Activated CD8-positive, alpha-beta T cell treated with anti-CD3 and anti-CD28 coated beads for 36 hours (primary cell): Measurements from ENCODE around the gene CDC27. TPM values are rescaled to one million over a fixed set of nuclear protein-coding genes. Genes with fewer than 3 reads are reported as not detected.

ENCODE experiments used
- ATAC-seq: fragments of 200-7000 bp; cut with Tn5 transposase; one replicate; pipeline ENCODE4 v1.10.0; 2021; ENCODE audit warnings: mild to moderate bottlenecking, moderate library complexity
- CTCF ChIA-PET: fragments of 350-600 bp; sonication (Branson Sonifier 250); formaldehyde crosslinking; loops from one replicate; lab custom pipeline; 2021; ENCODE audit warnings: antibody characterized with exemption; lab: Charles Lee
- POLR2A ChIA-PET: fragments of 350-600 bp; sonication (Branson Sonifier 250); formaldehyde crosslinking; loops from one replicate; lab custom pipeline; 2021; ENCODE audit warnings: antibody characterized with exemption; lab: Charles Lee
- DNase-seq: peaks from one replicate; pipeline ENCODE4 v3.0.0-alpha.2; 2020
- H3K27ac Mint-ChIP-seq: one replicate; pipeline ENCODE4 v1.8.0; 2021; ENCODE audit warnings: mild to moderate bottlenecking, mixed read lengths
- H3K27me3 Mint-ChIP-seq: one replicate; pipeline ENCODE4 v1.8.0; 2021; ENCODE audit warnings: mixed read lengths
- H3K36me3 Mint-ChIP-seq: one replicate; pipeline ENCODE4 v1.8.0; 2021; ENCODE audit warnings: low read depth, mixed read lengths
- H3K4me1 Mint-ChIP-seq: one replicate; pipeline ENCODE4 v1.8.0; 2021; ENCODE audit warnings: low read depth, mixed read lengths
- H3K4me3 Mint-ChIP-seq: one replicate; pipeline ENCODE4 v1.8.0; 2021; ENCODE audit warnings: mild to moderate bottlenecking, moderate library complexity, mixed read lengths
- H3K9me3 Mint-ChIP-seq: one replicate; pipeline ENCODE4 v1.8.0; 2021; ENCODE audit warnings: mixed read lengths
- intact Hi-C: fragments of 100-400 bp; cut with micrococcal nuclease; formaldehyde crosslinking; loops from one replicate; pipeline ENCODE4 v1.10.0; 2022
- total RNA-seq, 2 experiments: library from RNA; stranded (reverse); gene quantifications; one replicate each; pipeline ENCODE4 v1.2.3, GENCODE V29; 2021
- TF ChIP-seq, protein P1 (sequence below): fragments of 200-600 bp; IDR thresholded peaks from one replicate; pipeline ENCODE4 v1.8.0; 2022; ENCODE audit warnings: antibody characterized with exemption, mild to moderate bottlenecking

The CDC27 gene, protein sequence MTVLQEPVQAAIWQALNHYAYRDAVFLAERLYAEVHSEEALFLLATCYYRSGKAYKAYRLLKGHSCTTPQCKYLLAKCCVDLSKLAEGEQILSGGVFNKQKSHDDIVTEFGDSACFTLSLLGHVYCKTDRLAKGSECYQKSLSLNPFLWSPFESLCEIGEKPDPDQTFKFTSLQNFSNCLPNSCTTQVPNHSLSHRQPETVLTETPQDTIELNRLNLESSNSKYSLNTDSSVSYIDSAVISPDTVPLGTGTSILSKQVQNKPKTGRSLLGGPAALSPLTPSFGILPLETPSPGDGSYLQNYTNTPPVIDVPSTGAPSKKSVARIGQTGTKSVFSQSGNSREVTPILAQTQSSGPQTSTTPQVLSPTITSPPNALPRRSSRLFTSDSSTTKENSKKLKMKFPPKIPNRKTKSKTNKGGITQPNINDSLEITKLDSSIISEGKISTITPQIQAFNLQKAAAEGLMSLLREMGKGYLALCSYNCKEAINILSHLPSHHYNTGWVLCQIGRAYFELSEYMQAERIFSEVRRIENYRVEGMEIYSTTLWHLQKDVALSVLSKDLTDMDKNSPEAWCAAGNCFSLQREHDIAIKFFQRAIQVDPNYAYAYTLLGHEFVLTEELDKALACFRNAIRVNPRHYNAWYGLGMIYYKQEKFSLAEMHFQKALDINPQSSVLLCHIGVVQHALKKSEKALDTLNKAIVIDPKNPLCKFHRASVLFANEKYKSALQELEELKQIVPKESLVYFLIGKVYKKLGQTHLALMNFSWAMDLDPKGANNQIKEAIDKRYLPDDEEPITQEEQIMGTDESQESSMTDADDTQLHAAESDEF
- 100 to 1,000 TPM; 103 TPM for total RNA-seq

DNA sequence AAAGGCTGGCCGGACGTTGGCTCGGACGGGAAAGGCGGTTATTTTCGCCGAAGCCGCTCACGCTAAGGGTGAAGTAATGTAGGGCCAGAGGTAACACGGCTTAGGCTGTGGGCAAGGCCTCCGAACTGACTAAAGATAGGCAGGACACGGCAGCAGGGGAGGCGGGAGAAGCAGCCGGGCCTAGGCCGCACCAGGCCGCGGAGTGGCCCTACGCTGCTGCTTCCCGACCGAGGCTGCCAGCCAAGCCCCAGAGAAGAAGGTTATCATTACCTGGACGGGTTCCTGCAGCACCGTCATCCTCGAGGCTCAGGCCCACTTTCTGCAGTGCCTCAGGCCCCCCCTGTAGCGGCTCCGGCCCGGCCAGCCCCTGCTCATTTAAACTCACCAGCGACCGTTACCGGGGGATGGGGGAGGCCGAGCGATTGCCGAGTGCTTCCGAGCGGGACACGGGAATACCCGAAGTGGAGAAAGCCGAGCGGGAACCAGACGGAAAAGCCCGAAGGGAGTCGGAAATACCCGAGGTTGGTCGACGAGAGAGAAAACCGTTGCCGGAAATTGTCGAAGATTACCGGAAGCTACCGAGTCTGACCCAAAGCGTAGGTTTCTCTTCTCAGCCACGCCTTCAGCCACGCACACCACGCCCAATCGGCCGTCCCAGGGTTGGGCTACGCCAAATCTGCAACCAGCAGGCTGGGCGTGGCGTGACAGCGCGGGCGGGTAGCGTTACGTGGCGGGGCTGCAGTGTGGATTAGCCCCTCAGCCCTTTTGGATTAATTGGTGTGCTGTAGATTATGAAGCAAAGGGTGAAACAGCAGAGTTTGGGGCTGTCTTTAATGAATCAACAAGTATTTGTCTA is at the start of gene CDC27:
CDC27 (minus strand) TSS at position 420 of the 856 bp plus-strand sequence; CDS start at position 297, 123 bp downstream.
- peak within 1 kb of the TSS; percentile 96 for H3K4me3 Mint-ChIP-seq
- TF ChIP-seq, protein P1, sequence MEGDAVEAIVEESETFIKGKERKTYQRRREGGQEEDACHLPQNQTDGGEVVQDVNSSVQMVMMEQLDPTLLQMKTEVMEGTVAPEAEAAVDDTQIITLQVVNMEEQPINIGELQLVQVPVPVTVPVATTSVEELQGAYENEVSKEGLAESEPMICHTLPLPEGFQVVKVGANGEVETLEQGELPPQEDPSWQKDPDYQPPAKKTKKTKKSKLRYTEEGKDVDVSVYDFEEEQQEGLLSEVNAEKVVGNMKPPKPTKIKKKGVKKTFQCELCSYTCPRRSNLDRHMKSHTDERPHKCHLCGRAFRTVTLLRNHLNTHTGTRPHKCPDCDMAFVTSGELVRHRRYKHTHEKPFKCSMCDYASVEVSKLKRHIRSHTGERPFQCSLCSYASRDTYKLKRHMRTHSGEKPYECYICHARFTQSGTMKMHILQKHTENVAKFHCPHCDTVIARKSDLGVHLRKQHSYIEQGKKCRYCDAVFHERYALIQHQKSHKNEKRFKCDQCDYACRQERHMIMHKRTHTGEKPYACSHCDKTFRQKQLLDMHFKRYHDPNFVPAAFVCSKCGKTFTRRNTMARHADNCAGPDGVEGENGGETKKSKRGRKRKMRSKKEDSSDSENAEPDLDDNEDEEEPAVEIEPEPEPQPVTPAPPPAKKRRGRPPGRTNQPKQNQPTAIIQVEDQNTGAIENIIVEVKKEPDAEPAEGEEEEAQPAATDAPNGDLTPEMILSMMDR = no peak
- CTCF ChIA-PET = interaction anchor here (1.0 to 2.0 kb wide), 2 partner anchors 17 to 126 kb away, joined by 3 to 9 read pairs; no protein-coding TSS in a partner anchor
- peak; percentile 100 for DNase-seq
- intact Hi-C loops = no loop called here
- no peaks in the 10 kb centered on the region for H3K9me3 Mint-ChIP-seq
- H3K36me3 Mint-ChIP-seq = peaks cover 20% of the 10 kb centered on the region
- H3K27me3 Mint-ChIP-seq = no peaks in the 10 kb centered on the region
- peak within 1 kb of the TSS; percentile 96 for H3K27ac Mint-ChIP-seq
- ATAC-seq = peak; percentile 96
- POLR2A ChIA-PET = interaction anchor here (1.1 to 1.3 kb wide), 2 partner anchors 9 to 15 kb away, joined by 3 to 5 read pairs; no protein-coding TSS in a partner anchor
- peaks cover 42% of the 10 kb centered on the region for H3K4me1 Mint-ChIP-seq

DNA sequence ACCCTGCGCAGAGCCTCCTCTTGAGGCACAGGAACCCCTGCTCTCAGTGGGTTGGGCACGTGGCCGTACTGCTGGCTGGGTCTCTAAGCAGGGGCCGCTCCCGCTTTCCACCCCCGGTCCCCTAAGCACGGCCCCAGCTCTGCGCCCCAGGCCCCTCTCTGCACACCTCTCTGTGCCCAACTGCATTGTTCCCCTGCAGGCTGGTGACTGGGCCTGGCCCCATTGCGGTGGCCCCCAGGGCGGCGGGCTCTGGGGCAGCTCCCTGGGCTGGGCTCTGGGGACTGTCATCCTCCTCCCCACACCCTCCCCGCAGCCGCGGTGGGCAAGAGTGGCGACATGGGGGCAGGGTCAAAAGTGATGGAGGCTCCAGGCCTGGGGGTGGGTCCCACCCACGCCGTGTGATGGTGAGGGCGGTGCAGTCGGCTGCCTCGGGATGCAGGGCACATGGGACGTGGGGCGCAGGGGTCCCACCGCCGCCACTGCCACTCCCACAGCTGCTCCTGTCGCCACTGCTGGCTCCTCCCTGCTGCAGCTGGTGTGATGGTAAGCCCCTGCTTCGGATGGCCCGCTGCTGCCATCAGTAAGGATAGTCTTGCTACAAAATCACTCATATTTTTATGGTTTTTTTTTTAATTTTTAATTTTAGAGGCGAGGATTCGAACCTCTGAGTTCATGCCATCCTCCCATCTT is 49.4 kb upstream of the CDC27 start:
- intact Hi-C loops = no loop called here
- Mint-ChIP-seq H3K4me3 (no peak overlapping the region), H3K4me1 (no peaks in the 10 kb centered on the region), H3K27ac (no peak overlapping the region), H3K9me3 (no peaks in the 10 kb centered on the region), H3K27me3 (peaks cover under 1% of the 10 kb centered on the region), H3K36me3 (no peaks in the 10 kb centered on the region)
- no peak for DNase-seq
- ATAC-seq = no peak
- POLR2A ChIA-PET = no interaction called here
- TF ChIP-seq, protein P1 = no peak
- CTCF ChIA-PET = no interaction called here

DNA sequence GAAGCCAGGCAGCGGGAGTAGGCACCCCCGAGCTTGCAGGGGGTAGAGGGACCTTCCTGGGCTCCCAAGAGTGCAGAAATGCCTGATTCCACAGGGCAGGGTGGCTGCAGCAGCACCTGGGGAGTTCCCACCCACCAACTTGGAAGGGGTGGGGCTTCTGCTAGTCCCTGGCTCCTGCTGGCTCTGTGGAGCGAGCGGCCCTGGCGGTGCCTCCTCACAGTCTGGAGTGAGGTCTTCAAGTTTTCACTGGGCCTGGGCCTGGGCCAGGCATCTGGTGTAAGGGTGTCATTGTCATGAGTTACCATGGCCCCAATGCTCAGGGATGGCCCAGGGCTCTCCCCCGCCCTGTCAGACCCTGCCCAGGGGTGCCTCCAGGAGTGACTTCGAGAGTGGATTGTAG is 48.7 kb upstream of the CDC27 start:
- H3K27ac Mint-ChIP-seq = no peak overlapping the region
- ATAC-seq (no peak), DNase-seq (no peak)
- intact Hi-C loops = no loop called here
- H3K4me3 Mint-ChIP-seq = no peak overlapping the region
- H3K27me3 Mint-ChIP-seq = no peaks in the 10 kb centered on the region
- H3K4me1 Mint-ChIP-seq = no peaks in the 10 kb centered on the region
- H3K9me3 Mint-ChIP-seq = no peaks in the 10 kb centered on the region
- no peaks in the 10 kb centered on the region for H3K36me3 Mint-ChIP-seq
- ChIA-PET POLR2A (interaction anchor here (0.8 kb wide), 1 partner anchor 18 kb away, joined by 3 read pairs; no protein-coding TSS in a partner anchor), CTCF (no interaction called here)
- TF ChIP-seq, protein P1 = no peak

DNA sequence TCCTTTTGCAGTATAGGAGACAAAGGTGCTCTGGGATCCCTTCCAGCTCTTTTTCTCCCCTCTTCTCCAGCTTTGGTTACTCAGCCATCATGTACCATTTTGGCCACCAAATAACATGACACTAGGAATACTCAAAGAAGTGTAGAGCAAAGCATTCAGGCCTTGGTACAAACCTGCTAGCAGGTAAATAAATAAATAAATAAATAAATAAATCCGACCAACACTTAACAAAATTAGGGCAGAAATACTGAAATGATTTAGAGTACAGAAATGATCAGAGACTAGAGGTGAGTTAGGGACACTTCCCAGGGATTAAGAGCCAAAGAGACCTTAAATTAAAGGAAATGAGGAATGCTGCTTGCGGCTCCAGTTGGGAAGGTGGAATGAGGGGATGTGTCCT is 46.8 kb upstream of the CDC27 start:
- H3K27ac Mint-ChIP-seq = no peak overlapping the region
- no peaks in the 10 kb centered on the region for H3K4me1 Mint-ChIP-seq
- no peaks in the 10 kb centered on the region for H3K9me3 Mint-ChIP-seq
- ATAC-seq (no peak), DNase-seq (no peak)
- no peaks in the 10 kb centered on the region for H3K36me3 Mint-ChIP-seq
- TF ChIP-seq, protein P1 = no peak
- ChIA-PET CTCF (interaction anchor here (1.2 kb wide), 1 partner anchor 89 kb away, joined by 3 read pairs; no protein-coding TSS in a partner anchor), POLR2A (no interaction called here)
- H3K4me3 Mint-ChIP-seq = no peak overlapping the region
- no peaks in the 10 kb centered on the region for H3K27me3 Mint-ChIP-seq
- intact Hi-C loops = no loop called here
